ENCODE data around the gene LHPP.
"Not testable (repeated sequence)": the region's sequence is repeated elsewhere in the genome, so short reads cannot be mapped to it uniquely, and the experiment has no call there.

Gene LHPP

GRCh38 chr10:124461642-124462347, at the start of gene LHPP:
Gene LHPP (plus strand): TSS chr10:124461823. CDS start chr10:124461863, 40 bp downstream.
- DNase-seq = peak; percentile 77 to 80

- DNase-seq = no peak
These were observed 47.5 kb upstream of the LHPP start for GRCh38 chr10:124414076-124414475.

- no peak for DNase-seq
These were observed 46.4 kb upstream of the LHPP start for GRCh38 chr10:124415210-124415609.

GRCh38 chr10:124416733-124417132, 44.9 kb upstream of the LHPP start:
- DNase-seq = no peak

GRCh38 chr10:124417895-124418725, 43.5 kb upstream of the LHPP start:
- DNase-seq = peak; percentile 17 to 33

- DNase-seq = peak; percentile 96
These were observed 42.7 kb upstream of the LHPP start, which contains the start of gene OAT for GRCh38 chr10:124418726-124419501. Gene OAT (minus strand): TSS chr10:124418923. CDS start chr10:124412171, 6,752 bp downstream.

GRCh38 chr10:124419635-124420034, 42.0 kb upstream of the LHPP start:
- no peak for DNase-seq

GRCh38 chr10:124420254-124420653, 41.4 kb upstream of the LHPP start:
- no peak for DNase-seq

- DNase-seq = no peak
These were observed 38.9 kb upstream of the LHPP start for GRCh38 chr10:124422742-124423141.

- no peak for DNase-seq
These were observed 37.8 kb upstream of the LHPP start for GRCh38 chr10:124423813-124424212.

GRCh38 chr10:124425227-124425962, 36.2 kb upstream of the LHPP start:
- no peak for DNase-seq

GRCh38 chr10:124428207-124428777, 33.3 kb upstream of the LHPP start:
- DNase-seq = no peak

- no peak for DNase-seq
These were observed 32.0 kb upstream of the LHPP start for GRCh38 chr10:124429576-124429975.

GRCh38 chr10:124430077-124430476, 31.5 kb upstream of the LHPP start:
- DNase-seq = no peak

- DNase-seq = no peak
These were observed 28.2 kb upstream of the LHPP start for GRCh38 chr10:124433461-124433860.

- DNase-seq = not testable (repeated sequence)
These were observed 25.9 kb upstream of the LHPP start for GRCh38 chr10:124435683-124436082.

- no peak for DNase-seq
These were observed 25.4 kb upstream of the LHPP start for GRCh38 chr10:124436191-124436638.

- not testable (repeated sequence) for DNase-seq
These were observed 19.9 kb upstream of the LHPP start for GRCh38 chr10:124441694-124442093.

GRCh38 chr10:124446830-124447750, 14.5 kb upstream of the LHPP start:
- DNase-seq = no peak

- no peak for DNase-seq
These were observed 13.7 kb upstream of the LHPP start for GRCh38 chr10:124447751-124448466.

Measured in activated CD4-positive, alpha-beta T cell treated with anti-CD3 and anti-CD28 coated beads, Interleukin-2, amount 50 U/mL, for 4 hours (primary cell).